ENCODE data around the gene HOXC10. TPM values are rescaled to one million over a fixed set of nuclear protein-coding genes. Genes with fewer than 3 reads are reported as not detected.

The HOXC10 gene
- polyA plus RNA-seq, 3 donors, result not detected

DNA sequence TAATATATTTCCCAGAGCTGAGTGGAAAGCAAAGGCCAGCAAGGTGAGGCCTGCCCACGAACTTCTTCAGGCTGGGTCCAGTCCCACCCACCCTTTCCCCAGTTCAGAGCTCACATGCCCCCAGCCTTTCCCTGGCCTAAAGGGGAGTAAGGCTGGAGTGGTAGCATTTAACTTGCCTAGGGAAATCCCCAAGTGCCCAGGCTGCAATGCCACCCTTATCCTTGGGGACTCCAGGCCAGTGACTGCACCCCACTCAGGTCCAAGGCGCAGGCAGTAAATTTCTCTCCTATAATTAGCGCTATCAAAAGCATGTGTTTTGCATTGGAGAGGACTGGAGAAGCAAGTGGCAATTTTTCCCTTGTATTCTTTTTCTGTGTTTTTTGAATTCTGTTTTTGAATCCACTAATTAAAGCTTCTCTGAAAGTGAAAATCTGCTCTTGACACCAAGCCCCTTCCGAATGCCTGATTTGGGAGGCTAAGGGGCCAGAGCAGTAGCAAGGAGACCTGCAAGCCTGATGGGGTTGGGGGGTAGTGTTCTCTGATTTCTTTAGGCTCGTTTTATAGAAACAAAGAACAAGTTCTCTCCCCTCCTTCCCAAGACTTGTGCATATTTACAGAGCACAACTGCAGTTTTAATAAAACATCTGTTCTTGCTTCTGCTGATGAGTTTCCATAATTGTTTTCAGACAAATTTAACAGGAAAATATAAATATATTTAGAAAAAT is 39.8 kb downstream of the HOXC10 start:
- Mint-ChIP-seq H3K27ac (no peak overlapping the region), H3K4me1 (peaks cover 17% of the 10 kb centered on the region), H3K27me3 (ENCODE audit: low read depth in 3 of 3) (peaks cover 97 to 100% (median 97%) of the 10 kb centered on the region in 3 donors), H3K4me3 (peak overlapping the region in 1 of 2 donors; percentile 78), H3K36me3 (peaks cover 0 to 13% of the 10 kb centered on the region in 2 donors), H3K9me3 (peaks cover 0 to 22% (median 15%) of the 10 kb centered on the region in 7 donors)
- H3K4me2 ChIP-seq (replicated peaks; ENCODE audit: extremely low read depth, low read length, poor library complexity, severe bottlenecking), result no peak overlapping the region
- no peak overlapping the region for H3K9ac ChIP-seq (ENCODE audit: insufficient read depth, low read length, poor library complexity, severe bottlenecking)
- no peaks in the 10 kb centered on the region for H4K20me1 ChIP-seq (ENCODE audit: insufficient read depth, low read length)
- intact Hi-C loops (cut with micrococcal nuclease), result no loop called here
- no peak overlapping the region for H2AFZ ChIP-seq (ENCODE audit: insufficient read depth, low read depth, low read length, poor library complexity, severe bottlenecking)
- no peak for DNase-seq
- no peak overlapping the region for H3K27ac ChIP-seq (ENCODE audit: low read depth in 1 of 2, low read length in 2 of 2)
- H3K79me2 ChIP-seq (ENCODE audit: insufficient read depth, low read length), result no peaks in the 10 kb centered on the region
- no CpG with 5 or more reads among the region's 5 CpGs for WGBS (ENCODE audit: insufficient coverage)
- no peaks in the 10 kb centered on the region for H3K4me1 ChIP-seq (ENCODE audit: control insufficient read depth in 1 of 2, insufficient read depth in 2 of 2, low read length in 2 of 2)
- peaks cover 93 to 99% of the 10 kb centered on the region in 2 donors for H3K27me3 ChIP-seq (ENCODE audit: control insufficient read depth in 2 of 2, insufficient read depth in 2 of 2, low read length in 2 of 2)
- H3K36me3 ChIP-seq (replicated peaks in 1 of 2; ENCODE audit: control insufficient read depth in 1 of 2, insufficient read depth in 2 of 2, low read length in 2 of 2), result no peaks in the 10 kb centered on the region
- H3K9me3 ChIP-seq (replicated peaks in 1 of 2; ENCODE audit: control insufficient read depth in 1 of 2, insufficient read depth in 1 of 2, low read length in 2 of 2), result peaks cover 3 to 32% of the 10 kb centered on the region in 2 donors
- H3K4me3 ChIP-seq (replicated peaks in 1 of 3; ENCODE audit: low read depth in 2 of 3, low read length in 3 of 3), result no peak overlapping the region
- TF ChIP-seq, protein P1, sequence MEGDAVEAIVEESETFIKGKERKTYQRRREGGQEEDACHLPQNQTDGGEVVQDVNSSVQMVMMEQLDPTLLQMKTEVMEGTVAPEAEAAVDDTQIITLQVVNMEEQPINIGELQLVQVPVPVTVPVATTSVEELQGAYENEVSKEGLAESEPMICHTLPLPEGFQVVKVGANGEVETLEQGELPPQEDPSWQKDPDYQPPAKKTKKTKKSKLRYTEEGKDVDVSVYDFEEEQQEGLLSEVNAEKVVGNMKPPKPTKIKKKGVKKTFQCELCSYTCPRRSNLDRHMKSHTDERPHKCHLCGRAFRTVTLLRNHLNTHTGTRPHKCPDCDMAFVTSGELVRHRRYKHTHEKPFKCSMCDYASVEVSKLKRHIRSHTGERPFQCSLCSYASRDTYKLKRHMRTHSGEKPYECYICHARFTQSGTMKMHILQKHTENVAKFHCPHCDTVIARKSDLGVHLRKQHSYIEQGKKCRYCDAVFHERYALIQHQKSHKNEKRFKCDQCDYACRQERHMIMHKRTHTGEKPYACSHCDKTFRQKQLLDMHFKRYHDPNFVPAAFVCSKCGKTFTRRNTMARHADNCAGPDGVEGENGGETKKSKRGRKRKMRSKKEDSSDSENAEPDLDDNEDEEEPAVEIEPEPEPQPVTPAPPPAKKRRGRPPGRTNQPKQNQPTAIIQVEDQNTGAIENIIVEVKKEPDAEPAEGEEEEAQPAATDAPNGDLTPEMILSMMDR (IDR thresholded peaks at IDR 0.05), result no peak

DNA sequence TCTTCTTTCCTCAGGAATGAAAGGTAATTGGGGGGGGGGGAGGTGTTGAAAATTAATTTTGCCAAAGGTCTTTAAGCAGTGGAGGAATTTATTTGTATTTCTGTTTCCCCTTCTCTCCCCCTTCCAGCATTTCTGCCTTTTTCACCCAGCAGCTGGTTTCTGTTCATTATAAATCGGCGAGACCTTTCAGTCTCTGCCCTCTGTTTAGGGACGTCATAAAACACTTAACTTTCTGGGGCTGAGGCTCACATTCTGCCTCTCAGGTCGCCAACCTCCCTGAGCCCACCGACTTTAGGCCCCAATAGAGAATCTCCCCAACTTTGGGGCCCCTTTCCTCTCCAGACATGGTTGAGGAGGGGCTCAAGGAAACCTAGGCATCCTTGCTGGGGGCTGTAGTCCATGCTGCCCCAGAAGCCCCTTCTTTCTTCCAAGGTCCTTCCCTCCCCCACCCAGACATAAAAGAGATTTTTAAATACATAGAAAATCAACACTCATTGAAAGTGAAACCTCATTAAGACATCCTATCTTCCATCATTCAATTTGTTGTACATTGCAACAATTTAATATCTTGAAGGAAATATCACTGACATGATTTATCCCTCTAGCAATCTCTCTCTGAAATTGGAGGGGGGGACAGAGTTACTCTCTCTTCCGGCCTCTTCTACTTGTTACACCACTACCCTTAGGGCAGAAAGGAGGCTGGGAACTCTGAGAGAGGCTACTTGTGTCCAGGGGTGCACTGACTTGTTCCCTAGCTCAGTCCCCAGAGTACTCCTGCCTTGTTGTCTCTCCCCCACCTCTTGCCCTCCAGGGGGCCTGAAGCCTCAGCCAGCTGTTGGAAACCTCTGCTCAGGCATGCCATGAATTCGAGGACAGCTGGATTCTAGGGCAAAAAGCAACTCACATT is 40.8 kb downstream of the HOXC10 start:
- H3K9me3 ChIP-seq (replicated peaks in 1 of 2; ENCODE audit: control insufficient read depth in 1 of 2, insufficient read depth in 1 of 2, low read length in 2 of 2), result peaks cover 5 to 32% of the 10 kb centered on the region in 2 donors
- no peaks in the 10 kb centered on the region for H4K20me1 ChIP-seq (ENCODE audit: insufficient read depth, low read length)
- Mint-ChIP-seq H3K4me3 (peak overlapping the region in 1 of 2 donors; percentile 74), H3K27me3 (ENCODE audit: low read depth in 3 of 3) (peaks cover 96 to 99% (median 97%) of the 10 kb centered on the region in 3 donors), H3K9me3 (peaks cover 0 to 17% (median 14%) of the 10 kb centered on the region in 7 donors), H3K27ac (no peak overlapping the region), H3K4me1 (peaks cover 15% of the 10 kb centered on the region), H3K36me3 (peaks cover 0 to 11% of the 10 kb centered on the region in 2 donors)
- no peak overlapping the region for H3K9ac ChIP-seq (ENCODE audit: insufficient read depth, low read length, poor library complexity, severe bottlenecking)
- 42% methylated on average over 5 of the region's 7 CpGs for WGBS (ENCODE audit: insufficient coverage)
- peaks cover 91 to 99% of the 10 kb centered on the region in 2 donors for H3K27me3 ChIP-seq (ENCODE audit: control insufficient read depth in 2 of 2, insufficient read depth in 2 of 2, low read length in 2 of 2)
- TF ChIP-seq, protein P1 (IDR thresholded peaks at IDR 0.05), result no peak
- no peak for DNase-seq
- H3K4me1 ChIP-seq (ENCODE audit: control insufficient read depth in 1 of 2, insufficient read depth in 2 of 2, low read length in 2 of 2), result no peaks in the 10 kb centered on the region
- no peak overlapping the region for H3K4me3 ChIP-seq (replicated peaks in 1 of 3; ENCODE audit: low read depth in 2 of 3, low read length in 3 of 3)
- intact Hi-C loops (cut with micrococcal nuclease), result no loop called here
- no peak overlapping the region for H3K4me2 ChIP-seq (replicated peaks; ENCODE audit: extremely low read depth, low read length, poor library complexity, severe bottlenecking)
- no peak overlapping the region for H3K27ac ChIP-seq (ENCODE audit: low read depth in 1 of 2, low read length in 2 of 2)
- H2AFZ ChIP-seq (ENCODE audit: insufficient read depth, low read depth, low read length, poor library complexity, severe bottlenecking), result no peak overlapping the region
- no peaks in the 10 kb centered on the region for H3K79me2 ChIP-seq (ENCODE audit: insufficient read depth, low read length)
- no peaks in the 10 kb centered on the region for H3K36me3 ChIP-seq (replicated peaks in 1 of 2; ENCODE audit: control insufficient read depth in 1 of 2, insufficient read depth in 2 of 2, low read length in 2 of 2)

Data from CD14-positive monocyte (primary cell).